Esophagus muscularis mucosa (tissue), 4 donors: ENCODE results near the gene TRIB2. TPM values are rescaled to one million over a fixed set of nuclear protein-coding genes. Genes with fewer than 3 reads are reported as not detected.

Experiments used
- DNase-seq: peaks from one replicate; pipeline ENCODE4 v3.0.0-alpha.2; 2017; ENCODE audit errors: extremely low spot score
- H3K27ac ChIP-seq, 4 donors: fragments of 200-600 bp; sonication (generic); replicated peaks in 1 of 4; 1 replicate in 3 of 4; 2 replicates in 1 of 4; pipeline ENCODE4 v1.5.1; 2016 to 2019; ENCODE audit warnings: mild to moderate bottlenecking in 1 of 4
- H3K27me3 ChIP-seq, 4 donors: fragments of 200-600 bp; sonication (generic); one replicate each; pipeline versions ENCODE4 v1.5.1 to v1.6.0; 2016 to 2019
- H3K36me3 ChIP-seq, 4 donors: fragments of 200-600 bp; sonication (generic); one replicate each; pipeline ENCODE4 v1.5.1; 2016 to 2019
- H3K4me1 ChIP-seq, 4 donors: fragments of 200-600 bp; sonication (generic); one replicate each; pipeline ENCODE4 v1.5.1; 2016 to 2019
- H3K4me3 ChIP-seq, 4 donors: fragments of 200-600 bp; sonication (generic); 1 replicate in 2 of 4; 2 replicates in 2 of 4; pipeline ENCODE4 v1.5.1; 2016 to 2019; ENCODE audit warnings: mild to moderate bottlenecking in 4 of 4, moderate library complexity in 1 of 4
- H3K9me3 ChIP-seq, 4 donors: fragments of 200-600 bp; sonication (generic); 1 replicate in 3 of 4; 2 replicates in 1 of 4; pipeline ENCODE4 v1.5.1; 2016 to 2019
- CTCF ChIP-seq, 3 experiments: fragments of 200-600 bp in 2 of 3; fragments of 450-650 bp in 1 of 3; sonication (generic) in 2 of 3; IDR thresholded peaks; one replicate each; pipeline ENCODE4 v1.5.1; 2017 to 2019; ENCODE audit warnings: antibody characterized with exemption in 3 of 3, mild to moderate bottlenecking in 2 of 3, moderate library complexity in 1 of 3
- EP300 ChIP-seq: sonication (generic); formaldehyde crosslinking; IDR thresholded peaks from one replicate; pipeline ENCODE4 v1.6.1; 2017; ENCODE audit warnings: antibody characterized with exemption
- POLR2A ChIP-seq: fragments of 450-650 bp; IDR thresholded peaks from one replicate; pipeline ENCODE4 v1.6.1; 2017; ENCODE audit warnings: antibody characterized with exemption, moderate library complexity, mild to moderate bottlenecking, low read depth
- POLR2AphosphoS5 ChIP-seq, 2 donors: sonication (generic); formaldehyde crosslinking; IDR thresholded peaks; one replicate each; pipeline ENCODE4 v1.6.1; 2017; ENCODE audit warnings: antibody characterized with exemption in 2 of 2
- WGBS: methylation state at CpG from one replicate; pipeline ENCODE4 v1.1.5; 2018; 5-methylcytosine and 5-hydroxymethylcytosine counted together
- intact Hi-C: fragments of 100-400 bp; cut with DNase I; formaldehyde crosslinking; loops from one replicate; pipeline ENCODE4 v1.15.1; 2023
- total RNA-seq, 4 donors: library from RNA; depleted of rRNA; stranded (reverse); fragments of >200 nt; gene quantifications; one replicate each; pipeline versions ENCODE4 v1.1.0 to v1.2.1, GENCODE V29; 2016

The TRIB2 gene
- total RNA-seq, 4 donors from 2014 or later = 31.5 to 52.3 (median 39.2) TPM

- TF ChIP-seq CTCF (IDR thresholded peaks at IDR 0.05) (no peak), POLR2AphosphoS5 (IDR thresholded peaks at IDR 0.05) (no peak), EP300 (no peak), POLR2A (no peak)
- peak; percentile 60 for DNase-seq
- Histone ChIP-seq H3K4me3 (no peak overlapping the region), H3K27ac (peak overlapping the region in 1 of 4 donors; percentile 33), H3K36me3 (no peaks in the 10 kb centered on the region), H3K4me1 (peaks cover 0 to 40% (median 27%) of the 10 kb centered on the region in 4 donors), H3K9me3 (no peaks in the 10 kb centered on the region), H3K27me3 (no peaks in the 10 kb centered on the region)
- 88% methylated on average over 5 of the region's 5 CpGs for WGBS
- intact Hi-C loops = no loop called here
Measured at GRCh38 chr2:12682017-12682416, 34.7 kb upstream of the TRIB2 start.

- no peaks in the 10 kb centered on the region for H3K36me3 ChIP-seq
- TF ChIP-seq POLR2A (no peak), EP300 (no peak), POLR2AphosphoS5 (IDR thresholded peaks at IDR 0.05) (no peak), CTCF (IDR thresholded peaks at IDR 0.05) (no peak)
- WGBS = 74% methylated on average over 6 of the region's 6 CpGs
- peak overlapping the region in 1 of 4 donors; percentile 26 for H3K4me3 ChIP-seq
- peaks cover 0 to 40% (median 27%) of the 10 kb centered on the region in 4 donors for H3K4me1 ChIP-seq
- DNase-seq = peak; percentile 10
- H3K27ac ChIP-seq = peak overlapping the region; percentile 50 to 81 (median 68)
- intact Hi-C loops = no loop called here
- no peaks in the 10 kb centered on the region for H3K9me3 ChIP-seq
- H3K27me3 ChIP-seq = no peaks in the 10 kb centered on the region
Measured at GRCh38 chr2:12683457-12684100, 33.2 kb upstream of the TRIB2 start.

GRCh38 chr2:12684471-12684936 is 32.2 kb upstream of the TRIB2 start:
- Histone ChIP-seq H3K27ac (peak overlapping the region; percentile 61 to 81 (median 70)), H3K36me3 (no peaks in the 10 kb centered on the region), H3K4me1 (peaks cover 0 to 40% (median 27%) of the 10 kb centered on the region in 4 donors), H3K27me3 (no peaks in the 10 kb centered on the region), H3K9me3 (peaks cover 0 to under 1% (median 0%) of the 10 kb centered on the region in 4 donors), H3K4me3 (peak overlapping the region in 2 of 4 donors; percentile 2 to 26)
- TF ChIP-seq POLR2AphosphoS5 (IDR thresholded peaks at IDR 0.05) (peak; percentile 59 to 75), EP300 (no peak), POLR2A (no peak), CTCF (IDR thresholded peaks at IDR 0.05) (no peak)
- peak; percentile 91 for DNase-seq
- WGBS = 13% methylated on average over 5 of the region's 5 CpGs
- intact Hi-C loops = no loop called here

- H3K4me1 ChIP-seq = peaks cover 0 to 40% (median 27%) of the 10 kb centered on the region in 4 donors
- H3K36me3 ChIP-seq = no peaks in the 10 kb centered on the region
- WGBS = 84% methylated on average over 3 of the region's 3 CpGs
- H3K9me3 ChIP-seq = peaks cover 0 to 6% (median 2%) of the 10 kb centered on the region in 4 donors
- peak overlapping the region; percentile 61 to 81 (median 70) for H3K27ac ChIP-seq
- no peak for TF ChIP-seq CTCF (IDR thresholded peaks at IDR 0.05)
- TF ChIP-seq POLR2AphosphoS5 (IDR thresholded peaks at IDR 0.05) = peak in 1 of 2 donors; percentile 64
- TF ChIP-seq EP300 = no peak
- TF ChIP-seq POLR2A = no peak
- H3K27me3 ChIP-seq = no peaks in the 10 kb centered on the region
- no peak overlapping the region for H3K4me3 ChIP-seq
- DNase-seq = peak; percentile 87
- intact Hi-C loops = no loop called here
Measured at GRCh38 chr2:12685145-12685544, 31.6 kb upstream of the TRIB2 start.
